WTC11 (cell line): ENCODE data around the gene ZFP62.

Source experiments
- CREB1 ChIP-seq: sonication (generic); formaldehyde crosslinking; IDR thresholded peaks from 2 replicates; pipeline ENCODE4 v1.8.0; 2023; ENCODE audit warnings: mild to moderate bottlenecking, missing genetic modification reagents
- CTCF ChIP-seq: fragments of 200-600 bp; IDR thresholded peaks from 2 replicates; pipeline ENCODE4 v1.8.0; 2022; ENCODE audit warnings: antibody characterized with exemption
- FOXK1 ChIP-seq: sonication (generic); formaldehyde crosslinking; IDR thresholded peaks from 2 replicates; pipeline ENCODE4 v1.8.0; 2022; ENCODE audit warnings: mild to moderate bottlenecking, moderate library complexity, missing genetic modification reagents
- IRF2 ChIP-seq: sonication (generic); formaldehyde crosslinking; IDR thresholded peaks from 2 replicates; pipeline ENCODE4 v1.8.0; 2022; ENCODE audit warnings: low read depth, missing genetic modification reagents, borderline replicate concordance
- NR3C1 ChIP-seq: sonication (generic); formaldehyde crosslinking; conservative IDR thresholded peaks from 2 replicates; pipeline ENCODE4 v1.8.1; 2023; ENCODE audit warnings: low read depth, mild to moderate bottlenecking, missing genetic modification reagents
- USF2 ChIP-seq: sonication (generic); formaldehyde crosslinking; IDR thresholded peaks from 2 replicates; pipeline ENCODE4 v1.8.1; 2023; ENCODE audit warnings: mild to moderate bottlenecking, missing genetic modification reagents, moderate library complexity
- ZNF512 ChIP-seq: sonication (generic); formaldehyde crosslinking; IDR thresholded peaks from 2 replicates; pipeline ENCODE4 v1.8.1; 2022; ENCODE audit warnings: missing genetic modification reagents, borderline replicate concordance

- TF ChIP-seq CREB1 (no peak), NR3C1 (CRISPR knock-in tag) (no peak), ZNF512 (CRISPR knock-in tag) (no peak), CTCF (no peak), IRF2 (CRISPR knock-in tag) (no peak), FOXK1 (no peak), USF2 (CRISPR knock-in tag) (no peak)
Measured at GRCh38 chr5:180910735-180911134, 49.7 kb upstream of the ZFP62 start.
